Activated naive CD4-positive, alpha-beta T cell treated with anti-CD3 and anti-CD28 coated beads, Interleukin-2, amount 50 U/mL, for 72 hours (primary cell): ENCODE data around the gene EXOC6B. TPM values are rescaled to one million over a fixed set of nuclear protein-coding genes. Genes with fewer than 3 reads are reported as not detected.
A peak's percentile ranks its signal among the peaks of the same experiment; 100 is the strongest.

Source experiments
- ATAC-seq, 2 donors: fragments of 150-1000 bp; cut with Tn5 transposase; 2 replicates each; pipeline ENCODE4 v1.10.0; 2021; ENCODE audit warnings: mild to moderate bottlenecking in 2 of 2, moderate library complexity in 2 of 2
- DNase-seq, 2 donors: peaks; one replicate each; pipeline ENCODE4 v3.0.0; 2021 to 2022; ENCODE audit warnings: low spot score in 2 of 2
- H3K27ac Mint-ChIP-seq, 2 donors: one replicate each; pipeline ENCODE4 v1.8.0; 2022; ENCODE audit warnings: mild to moderate bottlenecking in 2 of 2, mixed read lengths in 2 of 2
- H3K36me3 Mint-ChIP-seq, 2 donors: one replicate each; pipeline ENCODE4 v1.8.0; 2022; ENCODE audit warnings: mixed read lengths in 2 of 2
- H3K9me3 Mint-ChIP-seq, 2 donors: one replicate each; pipeline ENCODE4 v1.8.0; 2022; ENCODE audit warnings: mixed read lengths in 2 of 2
- total RNA-seq, 2 donors: library from RNA; stranded (reverse); gene quantifications; one replicate each; pipeline ENCODE4 v1.2.3, GENCODE V29; 2022

Gene EXOC6B
- total RNA-seq, 2 donors from 2014 or later = 9.3 to 11.0 TPM

- Mint-ChIP-seq H3K9me3 (no peaks in the 10 kb centered on the region), H3K27ac (no peak overlapping the region), H3K36me3 (no peaks in the 10 kb centered on the region)
- no peak for ATAC-seq
- DNase-seq = no peak
Observed at GRCh38 chr2:72133721-72134407, 692.0 kb downstream of the EXOC6B start.

GRCh38 chr2:72132981-72133720 is 692.7 kb downstream of the EXOC6B start:
- no peak for DNase-seq
- Mint-ChIP-seq H3K9me3 (no peaks in the 10 kb centered on the region), H3K27ac (no peak overlapping the region), H3K36me3 (no peaks in the 10 kb centered on the region)
- no peak for ATAC-seq

GRCh38 chr2:72131916-72132841 is 693.7 kb downstream of the EXOC6B start:
- Mint-ChIP-seq H3K27ac (no peak overlapping the region), H3K9me3 (no peaks in the 10 kb centered on the region), H3K36me3 (no peaks in the 10 kb centered on the region)
- ATAC-seq (no peak), DNase-seq (peak in 1 of 2 donors; percentile 37)

GRCh38 chr2:72131371-72131891 is 694.4 kb downstream of the EXOC6B start:
- peak in 1 of 2 donors; percentile 18 for DNase-seq
- ATAC-seq = no peak
- no peak overlapping the region for H3K27ac Mint-ChIP-seq
- H3K9me3 Mint-ChIP-seq = no peaks in the 10 kb centered on the region
- H3K36me3 Mint-ChIP-seq = no peaks in the 10 kb centered on the region

- ATAC-seq (no peak), DNase-seq (no peak)
- H3K27ac Mint-ChIP-seq = no peak overlapping the region
- no peaks in the 10 kb centered on the region for H3K36me3 Mint-ChIP-seq
- H3K9me3 Mint-ChIP-seq = no peaks in the 10 kb centered on the region
Observed at GRCh38 chr2:72130659-72131360, 695.0 kb downstream of the EXOC6B start.

- ATAC-seq = no peak
- no peak for DNase-seq
- no peak overlapping the region for H3K27ac Mint-ChIP-seq
- no peaks in the 10 kb centered on the region for H3K9me3 Mint-ChIP-seq
- no peaks in the 10 kb centered on the region for H3K36me3 Mint-ChIP-seq
Observed at GRCh38 chr2:72129681-72130340, 696.0 kb downstream of the EXOC6B start.

- H3K27ac Mint-ChIP-seq = no peak overlapping the region
- no peak for DNase-seq
- no peak for ATAC-seq
- H3K9me3 Mint-ChIP-seq = no peaks in the 10 kb centered on the region
- H3K36me3 Mint-ChIP-seq = no peaks in the 10 kb centered on the region
Observed at GRCh38 chr2:72128843-72129227, 697.0 kb downstream of the EXOC6B start.

- no peak overlapping the region for H3K27ac Mint-ChIP-seq
- ATAC-seq = no peak
- no peaks in the 10 kb centered on the region for H3K9me3 Mint-ChIP-seq
- H3K36me3 Mint-ChIP-seq = no peaks in the 10 kb centered on the region
- DNase-seq = no peak
Observed at GRCh38 chr2:72128059-72128842, 697.6 kb downstream of the EXOC6B start.

GRCh38 chr2:72127401-72128058 is 698.3 kb downstream of the EXOC6B start:
- Mint-ChIP-seq H3K36me3 (no peaks in the 10 kb centered on the region), H3K9me3 (peaks cover 0 to 4% of the 10 kb centered on the region in 2 donors), H3K27ac (no peak overlapping the region)
- ATAC-seq = no peak
- no peak for DNase-seq

- H3K27ac Mint-ChIP-seq = no peak overlapping the region
- peaks cover 0 to 10% of the 10 kb centered on the region in 2 donors for H3K9me3 Mint-ChIP-seq
- no peak for ATAC-seq
- no peak for DNase-seq
- peaks cover 0 to 3% of the 10 kb centered on the region in 2 donors for H3K36me3 Mint-ChIP-seq
Observed at GRCh38 chr2:72126186-72127100, 699.4 kb downstream of the EXOC6B start.

Other genes starting within 250 kb of the EXOC6B start
- gene SPR, start 61.4 kb upstream of the EXOC6B start, total RNA-seq = 1 to 10 TPM; 6.6 to 9.3 TPM
- gene EMX1, start 91.5 kb upstream of the EXOC6B start, total RNA-seq = not detected
- gene SFXN5, start 245.7 kb upstream of the EXOC6B start, total RNA-seq = 10 to 100 TPM in 1 of 2 donors, 1 to 10 TPM in 1; 5.2 to 16.0 TPM